B cell (primary cell): ENCODE data around the gene LBH. TPM values are rescaled to one million over a fixed set of nuclear protein-coding genes. Genes with fewer than 3 reads are reported as not detected.

ENCODE experiments used
- ATAC-seq: fragments of 200-7000 bp; cut with Tn5 transposase; one replicate; pipeline ENCODE4 v1.10.0; 2021; ENCODE audit warnings: low read depth, mild to moderate bottlenecking, moderate number of reproducible peaks, moderate library complexity
- CTCF ChIA-PET: fragments of 350-600 bp; sonication (Branson Sonifier 250); formaldehyde crosslinking; loops from one replicate; lab custom pipeline; 2021; ENCODE audit warnings: antibody characterized with exemption, inconsistent platforms; lab: Charles Lee
- POLR2A ChIA-PET: fragments of 350-600 bp; sonication (Branson Sonifier 250); formaldehyde crosslinking; loops from one replicate; lab custom pipeline; 2021; ENCODE audit warnings: antibody characterized with exemption; lab: Charles Lee
- DNase-seq: peaks from one replicate; pipeline ENCODE4 v3.0.0; 2013
- H2AFZ ChIP-seq: 2 replicates; pipeline ENCODE4 v1.6.1; 2012; ENCODE audit warnings: mild to moderate bottlenecking, low read depth, low read length; ENCODE audit not compliant: insufficient read depth, poor library complexity, severe bottlenecking
- H3K27ac ChIP-seq, 2 donors: 1 replicate in 1 of 2; 2 replicates in 1 of 2; pipeline ENCODE4 v1.5.1; 2012 to 2013; ENCODE audit warnings: low read length in 2 of 2, mild to moderate bottlenecking in 2 of 2, moderate library complexity in 1 of 2
- H3K27me3 ChIP-seq, 4 experiments: fragments of 200-600 bp in 1 of 4; sonication (generic) in 1 of 4; replicated peaks in 1 of 4; 1 replicate in 2 of 4; 2 replicates in 2 of 4; pipeline versions ENCODE4 v1.6.1 to v1.7.0; 2013 to 2016; ENCODE audit warnings: low read length in 3 of 4, mild to moderate bottlenecking in 2 of 4, mixed read lengths in 1 of 4, moderate library complexity in 1 of 4; ENCODE audit not compliant: insufficient read depth in 4 of 4, control insufficient read depth in 3 of 4; ENCODE audit errors: control extremely low read depth in 1 of 4
- H3K36me3 ChIP-seq, 2 experiments: replicated peaks in 1 of 2; 1 replicate in 1 of 2; 2 replicates in 1 of 2; pipeline versions ENCODE4 v1.6.1 to v1.7.1; 2013; ENCODE audit warnings: low read length in 1 of 2; ENCODE audit not compliant: insufficient read depth in 2 of 2, control insufficient read depth in 1 of 2; ENCODE audit errors: control extremely low read depth in 1 of 2, extremely low read depth in 1 of 2
- H3K4me1 ChIP-seq, 2 donors: fragments of 200-600 bp in 1 of 2; sonication (generic) in 1 of 2; 1 replicate in 1 of 2; 2 replicates in 1 of 2; pipeline versions ENCODE4 v1.5.1 to v1.6.1; 2013 to 2017; ENCODE audit warnings: low read length in 2 of 2; ENCODE audit not compliant: control insufficient read depth in 2 of 2, insufficient read depth in 2 of 2
- H3K4me2 ChIP-seq: replicated peaks from 2 replicates; pipeline ENCODE3; 2012; ENCODE audit warnings: mild to moderate bottlenecking, low read depth, low read length; ENCODE audit not compliant: poor library complexity, severe bottlenecking
- H3K4me3 ChIP-seq, 5 experiments: fragments of 200-600 bp in 1 of 5; sonication (generic) in 1 of 5; 1 replicate in 3 of 5; 2 replicates in 2 of 5; pipeline versions ENCODE4 v1.5.1 to v1.7.0; 2011 to 2016; ENCODE audit warnings: low read length in 4 of 5, mild to moderate bottlenecking in 4 of 5, low read depth in 2 of 5, control low read depth in 1 of 5, moderate library complexity in 1 of 5; ENCODE audit not compliant: insufficient read depth in 1 of 5; ENCODE audit errors: control extremely low read depth in 1 of 5, extremely low read depth in 1 of 5
- H3K79me2 ChIP-seq: fragments of 200-600 bp; sonication (generic); one replicate; pipeline ENCODE4 v1.6.0; 2016; ENCODE audit warnings: low read length; ENCODE audit not compliant: control insufficient read depth, insufficient read depth
- H3K9ac ChIP-seq: fragments of 200-600 bp; sonication (generic); 2 replicates; pipeline ENCODE4 v1.6.1; 2017; ENCODE audit warnings: mild to moderate bottlenecking, low read length, moderate library complexity
- H3K9me3 ChIP-seq, 3 donors: one replicate each; pipeline versions ENCODE4 v1.6.1 to v1.7.1; 2013; ENCODE audit warnings: low read length in 2 of 3; ENCODE audit not compliant: control insufficient read depth in 2 of 3, insufficient read depth in 1 of 3; ENCODE audit errors: control extremely low read depth in 1 of 3
- H4K20me1 ChIP-seq: 2 replicates; pipeline ENCODE4 v1.6.0; 2012; ENCODE audit warnings: mild to moderate bottlenecking, low read length; ENCODE audit not compliant: insufficient read depth, control insufficient read depth, poor library complexity, severe bottlenecking
- H3K27ac Mint-ChIP-seq: one replicate; pipeline ENCODE4 v1.8.0; 2021; ENCODE audit warnings: mixed read lengths
- H3K27me3 Mint-ChIP-seq: one replicate; pipeline ENCODE4 v1.8.0; 2021; ENCODE audit warnings: mixed read lengths
- H3K4me1 Mint-ChIP-seq: one replicate; pipeline ENCODE4 v1.8.0; 2021; ENCODE audit warnings: mixed read lengths
- H3K4me3 Mint-ChIP-seq: one replicate; pipeline ENCODE4 v1.8.0; 2021; ENCODE audit warnings: mixed read lengths
- H3K9me3 Mint-ChIP-seq: one replicate; pipeline ENCODE4 v1.8.0; 2022; ENCODE audit warnings: mixed read lengths; ENCODE audit not compliant: insufficient read depth
- EZH2 ChIP-seq: IDR thresholded peaks from 2 replicates; pipeline ENCODE4 v1.6.1; 2012; ENCODE audit warnings: borderline replicate concordance, low read depth, mild to moderate bottlenecking, moderate library complexity, low read length; ENCODE audit not compliant: insufficient read depth, poor library complexity, severe bottlenecking
- WGBS: methylation state at CpG from one replicate; pipeline ENCODE4 v1.1.5; 2013; ENCODE audit warnings: missing lambda C conversion rate; ENCODE audit not compliant: insufficient coverage; 5-methylcytosine and 5-hydroxymethylcytosine counted together
- intact Hi-C: fragments of 100-400 bp; cut with micrococcal nuclease; formaldehyde crosslinking; loops from one replicate; pipeline ENCODE4 v1.10.0; 2022
- polyA plus RNA-seq: library from polyadenylated mRNA; depleted of rRNA; stranded (reverse); fragments of >200 nt; gene quantifications from 2 replicates; pipeline ENCODE4 v1.2.3, GENCODE V29; 2012
- total RNA-seq, 2 donors: library from RNA; stranded (reverse); fragments of 120-200 nt in 1 of 2; gene quantifications; 1 replicate in 1 of 2; 2 replicates in 1 of 2; pipeline versions ENCODE4 v1.2.3 to v1.2.4, GENCODE V29; 2013 to 2022
- TF ChIP-seq, protein P1 (sequence below): fragments of 200-600 bp; IDR thresholded peaks from one replicate; pipeline ENCODE4 v1.8.0; 2022; ENCODE audit warnings: antibody characterized with exemption, mild to moderate bottlenecking

Gene LBH
- total and polyA plus RNA-seq, 2 donors (not counting 1 experiment from before 2014, with no cell fraction given), result 158 to 201 TPM

DNA sequence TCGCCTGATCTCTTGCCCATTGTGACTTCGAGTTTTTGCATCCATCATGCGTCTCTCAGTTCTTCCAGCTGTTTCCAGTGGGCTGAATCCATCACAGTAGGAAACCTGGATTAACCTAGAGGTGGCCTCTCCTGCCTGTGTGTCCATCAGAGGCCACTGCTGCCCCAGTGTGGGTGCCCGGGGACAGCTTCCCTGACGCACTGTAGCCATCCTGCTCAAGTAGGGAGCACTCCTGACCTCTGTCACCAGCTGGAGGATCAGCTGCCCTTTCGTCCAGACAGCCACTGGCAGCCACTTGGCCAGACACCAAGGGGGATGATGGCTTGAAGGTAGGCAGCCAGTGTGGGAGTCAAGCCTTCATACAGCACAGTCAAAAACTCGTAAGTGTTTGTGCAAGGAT lies 36.9 kb upstream of the LBH start:
- TF ChIP-seq EZH2, result no peak
- TF ChIP-seq, protein P1, sequence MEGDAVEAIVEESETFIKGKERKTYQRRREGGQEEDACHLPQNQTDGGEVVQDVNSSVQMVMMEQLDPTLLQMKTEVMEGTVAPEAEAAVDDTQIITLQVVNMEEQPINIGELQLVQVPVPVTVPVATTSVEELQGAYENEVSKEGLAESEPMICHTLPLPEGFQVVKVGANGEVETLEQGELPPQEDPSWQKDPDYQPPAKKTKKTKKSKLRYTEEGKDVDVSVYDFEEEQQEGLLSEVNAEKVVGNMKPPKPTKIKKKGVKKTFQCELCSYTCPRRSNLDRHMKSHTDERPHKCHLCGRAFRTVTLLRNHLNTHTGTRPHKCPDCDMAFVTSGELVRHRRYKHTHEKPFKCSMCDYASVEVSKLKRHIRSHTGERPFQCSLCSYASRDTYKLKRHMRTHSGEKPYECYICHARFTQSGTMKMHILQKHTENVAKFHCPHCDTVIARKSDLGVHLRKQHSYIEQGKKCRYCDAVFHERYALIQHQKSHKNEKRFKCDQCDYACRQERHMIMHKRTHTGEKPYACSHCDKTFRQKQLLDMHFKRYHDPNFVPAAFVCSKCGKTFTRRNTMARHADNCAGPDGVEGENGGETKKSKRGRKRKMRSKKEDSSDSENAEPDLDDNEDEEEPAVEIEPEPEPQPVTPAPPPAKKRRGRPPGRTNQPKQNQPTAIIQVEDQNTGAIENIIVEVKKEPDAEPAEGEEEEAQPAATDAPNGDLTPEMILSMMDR, result no peak
- H3K9me3 ChIP-seq, result peaks cover 0 to 11% (median 0%) of the 10 kb centered on the region in 3 donors
- H3K79me2 ChIP-seq, result no peaks in the 10 kb centered on the region
- H3K4me3 Mint-ChIP-seq, result no peak overlapping the region
- ChIA-PET CTCF (interaction anchor here (1.8 kb wide), 1 partner anchor 517 kb away, joined by 4 read pairs; no protein-coding TSS in a partner anchor), POLR2A (no interaction called here)
- no peaks in the 10 kb centered on the region for H3K4me1 Mint-ChIP-seq
- 92% methylated on average over 7 of the region's 7 CpGs for WGBS
- no peak overlapping the region for H3K27ac ChIP-seq
- no peaks in the 10 kb centered on the region for H3K36me3 ChIP-seq
- no peaks in the 10 kb centered on the region for H3K27me3 ChIP-seq
- H3K4me1 ChIP-seq, result no peaks in the 10 kb centered on the region
- intact Hi-C loops, result no loop called here
- ATAC-seq, result no peak
- H4K20me1 ChIP-seq, result no peaks in the 10 kb centered on the region
- H3K9me3 Mint-ChIP-seq, result no peaks in the 10 kb centered on the region
- no peak for DNase-seq
- H3K4me2 ChIP-seq, result no peak overlapping the region
- H3K27me3 Mint-ChIP-seq, result no peaks in the 10 kb centered on the region
- H3K27ac Mint-ChIP-seq, result no peak overlapping the region
- H2AFZ ChIP-seq, result no peak overlapping the region
- H3K4me3 ChIP-seq, result no peak overlapping the region
- no peak overlapping the region for H3K9ac ChIP-seq

DNA sequence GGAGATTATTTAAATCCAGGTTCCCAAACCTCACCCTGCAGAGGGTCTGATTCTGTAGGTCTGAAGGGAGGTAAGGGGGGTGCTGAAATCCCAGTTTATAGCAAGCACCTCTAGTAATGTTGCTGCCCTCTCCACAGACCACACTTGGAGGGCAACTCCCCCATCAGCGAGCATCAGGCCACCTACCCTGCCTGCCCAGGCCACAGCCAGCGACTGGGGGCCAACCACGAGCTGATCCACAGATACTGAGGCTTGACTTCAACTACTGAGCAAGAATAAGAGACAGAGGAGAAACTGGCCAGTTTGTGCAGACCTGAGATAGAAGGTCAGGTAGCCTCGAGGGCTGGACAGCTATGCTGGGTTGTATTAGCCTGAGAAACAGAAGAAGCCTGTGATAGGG lies 36.3 kb upstream of the LBH start:
- Histone ChIP-seq H2AFZ (no peak overlapping the region), H3K4me2 (no peak overlapping the region), H3K36me3 (no peaks in the 10 kb centered on the region), H3K27me3 (no peaks in the 10 kb centered on the region), H3K4me3 (no peak overlapping the region), H3K4me1 (no peaks in the 10 kb centered on the region), H3K9me3 (peaks cover 0 to 10% (median 0%) of the 10 kb centered on the region in 3 donors), H3K9ac (no peak overlapping the region), H4K20me1 (no peaks in the 10 kb centered on the region), H3K27ac (no peak overlapping the region), H3K79me2 (no peaks in the 10 kb centered on the region)
- POLR2A ChIA-PET, result no interaction called here
- TF ChIP-seq EZH2, result no peak
- TF ChIP-seq, protein P1, result no peak
- no peak overlapping the region for H3K27ac Mint-ChIP-seq
- DNase-seq, result no peak
- CTCF ChIA-PET, result interaction anchor here (1.8 kb wide), 1 partner anchor 517 kb away, joined by 4 read pairs; no protein-coding TSS in a partner anchor
- intact Hi-C loops, result no loop called here
- no peaks in the 10 kb centered on the region for H3K9me3 Mint-ChIP-seq
- no peak for ATAC-seq
- H3K4me1 Mint-ChIP-seq, result no peaks in the 10 kb centered on the region
- no peak overlapping the region for H3K4me3 Mint-ChIP-seq
- WGBS, result 25% methylated on average over 2 of the region's 4 CpGs
- H3K27me3 Mint-ChIP-seq, result no peaks in the 10 kb centered on the region
